GM18858 (cell line): ENCODE measurements around the gene SLC2A4.
A peak's percentile ranks its signal among the peaks of the same experiment; 100 is the strongest.
"Not testable (repeated sequence)": the region's sequence is repeated elsewhere in the genome, so short reads cannot be mapped to it uniquely, and the experiment has no call there.

Source experiments
- ATAC-seq: cut with Tn5 transposase; IDR thresholded peaks from one replicate; pipeline ENCODE4 v1.9.1; 2021; ENCODE audit not compliant: unreplicated experiment

Gene SLC2A4

GRCh38 chr17:7281074-7281952 is at the start of gene SLC2A4:
Gene SLC2A4 (plus strand): TSS chr17:7281718. CDS start chr17:7281935, 217 bp downstream.
- ATAC-seq: no peak

- ATAC-seq: no peak
These were observed 49.4 kb upstream of the SLC2A4 start for GRCh38 chr17:7232114-7232513.

GRCh38 chr17:7233701-7234082 is 47.8 kb upstream of the SLC2A4 start:
- no peak for ATAC-seq

- ATAC-seq: peak; percentile 39
These were observed 47.2 kb upstream of the SLC2A4 start, which contains the start of gene DVL2 for GRCh38 chr17:7234083-7234951. Gene DVL2 (minus strand): TSS chr17:7234517. CDS start chr17:7234262, 255 bp downstream.

- ATAC-seq: no peak
These were observed 45.5 kb upstream of the SLC2A4 start for GRCh38 chr17:7235693-7236665.

- no peak for ATAC-seq
These were observed 44.7 kb upstream of the SLC2A4 start for GRCh38 chr17:7236808-7237207.

GRCh38 chr17:7237266-7237760 is 44.2 kb upstream of the SLC2A4 start:
- no peak for ATAC-seq

GRCh38 chr17:7237761-7238419 is 43.6 kb upstream of the SLC2A4 start:
- ATAC-seq: no peak

- no peak for ATAC-seq
These were observed 43.0 kb upstream of the SLC2A4 start for GRCh38 chr17:7238420-7239090.

- ATAC-seq: peak; percentile 24
These were observed 42.2 kb upstream of the SLC2A4 start, which contains the start of gene PHF23 for GRCh38 chr17:7239091-7240027. Gene PHF23 (minus strand): TSS chr17:7239457. CDS start chr17:7239279, 178 bp downstream.

- no peak for ATAC-seq
These were observed 41.1 kb upstream of the SLC2A4 start for GRCh38 chr17:7240375-7240774.

GRCh38 chr17:7241090-7241733 is 40.3 kb upstream of the SLC2A4 start:
- no peak for ATAC-seq

- ATAC-seq: no peak
These were observed 39.5 kb upstream of the SLC2A4 start, which contains the start of gene GABARAP for GRCh38 chr17:7241783-7242716. Gene GABARAP (minus strand): TSS chr17:7242449. CDS start chr17:7242330, 119 bp downstream.

GRCh38 chr17:7242717-7243452 is 38.6 kb upstream of the SLC2A4 start:
- no peak for ATAC-seq

GRCh38 chr17:7243453-7243729 is 38.1 kb upstream of the SLC2A4 start:
- no peak for ATAC-seq

- ATAC-seq: not testable (repeated sequence)
These were observed 37.7 kb upstream of the SLC2A4 start for GRCh38 chr17:7243838-7244237.
